WTC11 (cell line): ENCODE results near the gene NEK3. TPM values are rescaled to one million over a fixed set of nuclear protein-coding genes. Genes with fewer than 3 reads are reported as not detected.

ENCODE experiments used
- ATAC-seq: fragments of 200-7000 bp; cut with Tn5 transposase; 2 replicates; pipeline ENCODE4 v1.10.0; 2021; ENCODE audit warnings: mild to moderate bottlenecking, moderate library complexity
- CTCF ChIA-PET: fragments of 300-600 bp; sonication (Branson Sonifier 250); formaldehyde crosslinking; loops from one replicate; lab custom pipeline; 2021; ENCODE audit warnings: antibody characterized with exemption; lab: Charles Lee
- POLR2A ChIA-PET: fragments of 350-600 bp; sonication (Branson Sonifier 250); formaldehyde crosslinking; loops from one replicate; lab custom pipeline; 2021; ENCODE audit warnings: antibody characterized with exemption; lab: Charles Lee
- DNase-seq: peaks from one replicate; pipeline ENCODE4 v3.0.0; 2021; ENCODE audit warnings: low spot score
- H3K27ac Mint-ChIP-seq: 2 replicates; pipeline ENCODE4 v1.8.0; 2021; ENCODE audit warnings: mixed read lengths
- H3K27me3 Mint-ChIP-seq: 2 replicates; pipeline ENCODE4 v1.8.0; 2021; ENCODE audit warnings: low read depth, mild to moderate bottlenecking, moderate library complexity, mixed read lengths
- H3K36me3 Mint-ChIP-seq: 2 replicates; pipeline ENCODE4 v1.8.0; 2021; ENCODE audit warnings: mixed read lengths
- H3K4me1 Mint-ChIP-seq: 2 replicates; pipeline ENCODE4 v1.8.0; 2022; ENCODE audit warnings: mixed read lengths
- H3K4me3 Mint-ChIP-seq: 2 replicates; pipeline ENCODE4 v1.8.0; 2021; ENCODE audit warnings: mild to moderate bottlenecking, moderate library complexity, mixed read lengths
- H3K9me3 Mint-ChIP-seq: 2 replicates; pipeline ENCODE4 v1.8.0; 2021; ENCODE audit warnings: mixed read lengths
- CREB1 ChIP-seq: sonication (generic); formaldehyde crosslinking; IDR thresholded peaks from 2 replicates; pipeline ENCODE4 v1.8.0; 2023; ENCODE audit warnings: mild to moderate bottlenecking, missing genetic modification reagents
- E2F4 ChIP-seq: sonication (generic); formaldehyde crosslinking; IDR thresholded peaks from 2 replicates; pipeline ENCODE4 v1.8.1; 2022; ENCODE audit warnings: low read depth, mild to moderate bottlenecking, moderate library complexity, missing genetic modification reagents, borderline replicate concordance
- EMX1 ChIP-seq: fragments of 250-450 bp; sonication (Bioruptor Pico); IDR thresholded peaks from 2 replicates; pipeline ENCODE4 v1.8.0; 2021; ENCODE audit warnings: mild to moderate bottlenecking
- ESRRA ChIP-seq: sonication (generic); formaldehyde crosslinking; IDR thresholded peaks from 2 replicates; pipeline ENCODE4 v1.8.1; 2022; ENCODE audit warnings: mild to moderate bottlenecking, missing genetic modification reagents, borderline replicate concordance
- ETV6 ChIP-seq: sonication (generic); formaldehyde crosslinking; IDR thresholded peaks from 2 replicates; pipeline ENCODE4 v1.8.1; 2022; ENCODE audit warnings: mild to moderate bottlenecking, missing genetic modification reagents
- FOXK1 ChIP-seq: sonication (generic); formaldehyde crosslinking; IDR thresholded peaks from 2 replicates; pipeline ENCODE4 v1.8.0; 2022; ENCODE audit warnings: mild to moderate bottlenecking, moderate library complexity, missing genetic modification reagents
- FOXP1 ChIP-seq: sonication (generic); formaldehyde crosslinking; IDR thresholded peaks from 2 replicates; pipeline ENCODE4 v1.8.0; 2022; ENCODE audit warnings: missing genetic modification reagents, mild to moderate bottlenecking, moderate library complexity, borderline replicate concordance
- IRF1 ChIP-seq: sonication (generic); formaldehyde crosslinking; IDR thresholded peaks from 2 replicates; pipeline ENCODE4 v1.8.0; 2023; ENCODE audit warnings: missing genetic modification reagents
- MAX ChIP-seq: sonication (generic); formaldehyde crosslinking; IDR thresholded peaks from 2 replicates; pipeline ENCODE4 v1.8.0; 2022; ENCODE audit warnings: mild to moderate bottlenecking, missing genetic modification reagents
- NR3C1 ChIP-seq: sonication (generic); formaldehyde crosslinking; conservative IDR thresholded peaks from 2 replicates; pipeline ENCODE4 v1.8.1; 2023; ENCODE audit warnings: low read depth, mild to moderate bottlenecking, missing genetic modification reagents
- OVOL2 ChIP-seq: fragments of 250-450 bp; sonication (Bioruptor Pico); IDR thresholded peaks from 2 replicates; pipeline ENCODE4 v1.9.0; 2021; ENCODE audit warnings: mild to moderate bottlenecking, borderline replicate concordance
- PRRX2 ChIP-seq: fragments of 250-450 bp; sonication (Bioruptor Pico); IDR thresholded peaks from 2 replicates; pipeline ENCODE4 v1.8.0; 2021; ENCODE audit warnings: mild to moderate bottlenecking
- SMAD4 ChIP-seq: sonication (generic); formaldehyde crosslinking; IDR thresholded peaks from 2 replicates; pipeline ENCODE4 v1.8.0; 2022; ENCODE audit warnings: mild to moderate bottlenecking, missing genetic modification reagents
- TEAD1 ChIP-seq: sonication (generic); formaldehyde crosslinking; IDR thresholded peaks from 2 replicates; pipeline ENCODE4 v1.8.0; 2022; ENCODE audit warnings: mild to moderate bottlenecking, missing genetic modification reagents
- TP53 ChIP-seq: sonication (generic); formaldehyde crosslinking; IDR thresholded peaks from 2 replicates; pipeline ENCODE4 v1.8.1; 2023; ENCODE audit warnings: mild to moderate bottlenecking, missing genetic modification reagents
- ZBTB21 ChIP-seq: sonication (generic); formaldehyde crosslinking; IDR thresholded peaks from 2 replicates; pipeline ENCODE4 v1.8.1; 2023; ENCODE audit warnings: mild to moderate bottlenecking, missing genetic modification reagents, borderline replicate concordance
- ZBTB43 ChIP-seq: sonication (generic); formaldehyde crosslinking; IDR thresholded peaks from 2 replicates; pipeline ENCODE4 v1.8.1; 2023; ENCODE audit warnings: mild to moderate bottlenecking, missing genetic modification reagents
- ZNF396 ChIP-seq: fragments of 250-450 bp; sonication (Bioruptor Pico); IDR thresholded peaks from 2 replicates; pipeline ENCODE4 v1.8.0; 2021; ENCODE audit warnings: mild to moderate bottlenecking, moderate library complexity, borderline replicate concordance
- ZNF671 ChIP-seq: fragments of 250-450 bp; sonication (Bioruptor Pico); IDR thresholded peaks from 2 replicates; pipeline ENCODE4 v1.8.0; 2021; ENCODE audit warnings: mild to moderate bottlenecking
- total RNA-seq: library from RNA; stranded (reverse); gene quantifications from 3 replicates; pipeline ENCODE4 v1.2.3, GENCODE V29; 2021
- TF ChIP-seq, protein P1 (sequence below): fragments of 200-600 bp; IDR thresholded peaks from 2 replicates; pipeline ENCODE4 v1.8.0; 2022; ENCODE audit warnings: antibody characterized with exemption
- TF ChIP-seq, protein P2 (sequence below): sonication (generic); formaldehyde crosslinking; IDR thresholded peaks from 2 replicates; pipeline ENCODE4 v1.8.0; 2022; ENCODE audit warnings: mild to moderate bottlenecking, missing genetic modification reagents

NEK3 gene
- total RNA-seq, 1 experiment from 2014 or later: 33.3 TPM

DNA sequence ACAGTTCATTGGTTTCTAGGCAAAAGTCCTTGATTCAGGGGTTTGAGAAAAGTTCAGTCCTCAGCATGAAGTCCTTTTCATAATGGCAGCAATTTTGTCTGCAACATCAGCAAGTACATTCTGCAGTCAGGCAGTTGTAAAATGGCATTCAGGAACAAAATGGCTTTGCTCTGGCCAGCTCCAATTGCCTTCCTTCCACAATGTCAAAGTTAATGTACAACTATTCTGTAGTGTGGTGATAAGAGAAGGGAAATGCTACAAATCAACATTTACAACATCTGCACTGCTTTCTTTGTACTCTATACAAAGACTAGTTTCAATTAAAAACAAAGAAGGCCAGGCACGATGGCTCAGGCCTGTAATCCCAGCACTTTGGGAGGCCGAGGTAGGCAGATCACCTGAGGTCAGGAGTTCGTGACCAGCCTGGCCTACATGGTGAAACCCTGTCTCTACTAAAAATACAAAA, 1.8 kb upstream of the NEK3 start:
- Mint-ChIP-seq H3K4me1 (peaks cover 38% of the 10 kb centered on the region), H3K9me3 (peaks cover 4% of the 10 kb centered on the region), H3K27me3 (peaks cover 14% of the 10 kb centered on the region), H3K4me3 (no peak overlapping the region), H3K36me3 (peaks cover 4% of the 10 kb centered on the region), H3K27ac (no peak overlapping the region)
- ATAC-seq: no peak
- POLR2A ChIA-PET: no interaction called here
- DNase-seq: no peak
- TF ChIP-seq ZNF671 (CRISPR knock-in tag): no peak
- TF ChIP-seq TEAD1: no peak
- TF ChIP-seq TP53 (CRISPR knock-in tag): no peak
- CTCF ChIA-PET: interaction anchor here (1.4 kb wide), 1 partner anchor 290 kb away, joined by 4 read pairs; no protein-coding TSS in a partner anchor

GRCh38 chr13:52160506-52160905, 1.1 kb upstream of the NEK3 start:
- CTCF ChIA-PET: interaction anchor here (1.4 to 1.7 kb wide), 3 partner anchors 34 to 290 kb away, joined by 4 read pairs; no protein-coding TSS in a partner anchor

More at GRCh38 chr13:52160506-52160905, 1.1 kb upstream of the NEK3 start:
- Mint-ChIP-seq H3K4me1 (peaks cover 41% of the 10 kb centered on the region), H3K9me3 (peaks cover 4% of the 10 kb centered on the region), H3K36me3 (peaks cover 4% of the 10 kb centered on the region), H3K27ac (no peak overlapping the region), H3K27me3 (peaks cover 14% of the 10 kb centered on the region), H3K4me3 (no peak overlapping the region)
- no peak for ATAC-seq
- POLR2A ChIA-PET: no interaction called here
- DNase-seq: no peak
- TF ChIP-seq FOXK1 (CRISPR knock-in tag) (no peak), ZNF396 (CRISPR knock-in tag) (no peak), CREB1 (CRISPR knock-in tag) (no peak), PRRX2 (CRISPR knock-in tag) (no peak), SMAD4 (CRISPR knock-in tag) (no peak), MAX (no peak), ETV6 (CRISPR knock-in tag) (no peak), ZBTB43 (CRISPR knock-in tag) (no peak), ZBTB21 (CRISPR knock-in tag) (no peak), ESRRA (CRISPR knock-in tag) (no peak), OVOL2 (CRISPR knock-in tag) (no peak), FOXP1 (no peak), TEAD1 (no peak), IRF1 (CRISPR knock-in tag) (no peak), NR3C1 (no peak), E2F4 (CRISPR knock-in tag) (no peak), EMX1 (CRISPR knock-in tag) (no peak)
- TF ChIP-seq, protein P1, sequence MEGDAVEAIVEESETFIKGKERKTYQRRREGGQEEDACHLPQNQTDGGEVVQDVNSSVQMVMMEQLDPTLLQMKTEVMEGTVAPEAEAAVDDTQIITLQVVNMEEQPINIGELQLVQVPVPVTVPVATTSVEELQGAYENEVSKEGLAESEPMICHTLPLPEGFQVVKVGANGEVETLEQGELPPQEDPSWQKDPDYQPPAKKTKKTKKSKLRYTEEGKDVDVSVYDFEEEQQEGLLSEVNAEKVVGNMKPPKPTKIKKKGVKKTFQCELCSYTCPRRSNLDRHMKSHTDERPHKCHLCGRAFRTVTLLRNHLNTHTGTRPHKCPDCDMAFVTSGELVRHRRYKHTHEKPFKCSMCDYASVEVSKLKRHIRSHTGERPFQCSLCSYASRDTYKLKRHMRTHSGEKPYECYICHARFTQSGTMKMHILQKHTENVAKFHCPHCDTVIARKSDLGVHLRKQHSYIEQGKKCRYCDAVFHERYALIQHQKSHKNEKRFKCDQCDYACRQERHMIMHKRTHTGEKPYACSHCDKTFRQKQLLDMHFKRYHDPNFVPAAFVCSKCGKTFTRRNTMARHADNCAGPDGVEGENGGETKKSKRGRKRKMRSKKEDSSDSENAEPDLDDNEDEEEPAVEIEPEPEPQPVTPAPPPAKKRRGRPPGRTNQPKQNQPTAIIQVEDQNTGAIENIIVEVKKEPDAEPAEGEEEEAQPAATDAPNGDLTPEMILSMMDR: no peak
- TF ChIP-seq, protein P2, sequence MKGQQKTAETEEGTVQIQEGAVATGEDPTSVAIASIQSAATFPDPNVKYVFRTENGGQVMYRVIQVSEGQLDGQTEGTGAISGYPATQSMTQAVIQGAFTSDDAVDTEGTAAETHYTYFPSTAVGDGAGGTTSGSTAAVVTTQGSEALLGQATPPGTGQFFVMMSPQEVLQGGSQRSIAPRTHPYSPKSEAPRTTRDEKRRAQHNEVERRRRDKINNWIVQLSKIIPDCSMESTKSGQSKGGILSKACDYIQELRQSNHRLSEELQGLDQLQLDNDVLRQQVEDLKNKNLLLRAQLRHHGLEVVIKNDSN (CRISPR knock-in tag): no peak
